Ishikawa (cell line): ENCODE results near the gene NCOA5.

Experiments
- CEBPB ChIP-seq: IDR thresholded peaks from 2 replicates; pipeline ENCODE4 v1.6.1; 2012
- CREB1 ChIP-seq: IDR thresholded peaks from 2 replicates; pipeline ENCODE4 v1.6.1; 2012; ENCODE audit warnings: low read depth
- EGR1 ChIP-seq: IDR thresholded peaks from 2 replicates; pipeline ENCODE4 v1.6.1; 2012
- EP300 ChIP-seq: IDR thresholded peaks from 2 replicates; pipeline ENCODE4 v1.6.1; 2012; ENCODE audit warnings: borderline replicate concordance
- FOXM1 ChIP-seq: IDR thresholded peaks from 2 replicates; pipeline ENCODE4 v1.6.1; 2012; ENCODE audit warnings: low read depth, borderline replicate concordance
- MAX ChIP-seq: IDR thresholded peaks from 2 replicates; pipeline ENCODE4 v1.6.1; 2012
- NFIC ChIP-seq: IDR thresholded peaks from 2 replicates; pipeline ENCODE4 v1.6.1; 2012
- RAD21 ChIP-seq: IDR thresholded peaks from 2 replicates; pipeline ENCODE4 v1.6.1; 2012; ENCODE audit warnings: low read depth
- REST ChIP-seq: IDR thresholded peaks from 2 replicates; pipeline ENCODE4 v1.6.1; 2012; ENCODE audit warnings: low read depth, mild to moderate bottlenecking
- TAF1 ChIP-seq: IDR thresholded peaks from 2 replicates; pipeline ENCODE4 v1.6.1; 2012; ENCODE audit warnings: low read depth, mild to moderate bottlenecking
- TCF12 ChIP-seq: IDR thresholded peaks from 2 replicates; pipeline ENCODE4 v1.6.1; 2012; ENCODE audit warnings: low read depth
- TEAD4 ChIP-seq: IDR thresholded peaks from 2 replicates; pipeline ENCODE4 v1.6.1; 2012
- USF1 ChIP-seq: IDR thresholded peaks from 2 replicates; pipeline ENCODE4 v1.6.1; 2012
- YY1 ChIP-seq: IDR thresholded peaks from 2 replicates; pipeline ENCODE4 v1.6.1; 2012; ENCODE audit warnings: low read depth
- ZBTB7A ChIP-seq: IDR thresholded peaks from 2 replicates; pipeline ENCODE4 v1.6.1; 2012; ENCODE audit warnings: low read depth

The NCOA5 gene

DNA sequence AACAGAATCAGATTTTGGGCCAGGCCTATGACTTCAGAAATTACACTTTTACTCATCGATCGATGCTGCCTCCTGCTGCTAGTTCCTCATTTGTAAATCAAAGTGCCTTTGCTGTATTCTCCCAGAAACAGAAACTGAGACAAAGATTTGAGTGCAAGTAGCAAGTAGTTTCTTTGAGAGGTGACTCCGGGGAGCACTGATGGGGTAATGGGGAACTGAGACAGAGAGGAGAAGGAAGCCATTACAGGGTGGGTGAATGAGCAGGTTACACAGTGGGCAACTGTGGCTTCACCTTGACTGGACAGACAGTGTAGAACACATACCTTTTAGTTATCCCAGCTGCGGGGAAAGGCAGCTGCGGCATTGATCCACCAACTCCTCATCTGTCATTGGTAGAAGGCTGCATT is 18.7 kb upstream of the NCOA5 start:
- TF ChIP-seq TAF1: no peak
- TF ChIP-seq YY1: no peak
- TF ChIP-seq CREB1: no peak
- no peak for TF ChIP-seq TEAD4
- TF ChIP-seq RAD21: no peak
- TF ChIP-seq NFIC: no peak
- no peak for TF ChIP-seq CEBPB
- TF ChIP-seq FOXM1: no peak
- no peak for TF ChIP-seq ZBTB7A

DNA sequence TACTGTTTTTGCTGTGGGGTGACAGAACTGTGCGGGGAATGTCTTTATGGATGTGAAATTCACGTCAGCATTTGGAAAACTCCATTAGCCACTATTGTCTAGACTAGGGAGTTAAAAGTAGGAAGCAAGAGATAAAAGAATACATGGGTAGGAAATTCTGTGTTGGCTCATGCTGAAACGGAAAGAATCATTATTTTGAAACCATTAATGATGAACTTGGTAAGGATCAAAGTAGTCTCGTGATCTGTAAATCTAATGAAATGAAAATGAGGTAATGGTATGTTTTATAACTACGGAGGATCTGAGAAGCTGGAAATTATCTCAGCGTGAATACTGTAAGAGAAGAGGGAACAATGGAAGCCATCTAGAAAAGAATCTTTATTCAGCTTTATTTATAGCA is 17.3 kb upstream of the NCOA5 start:
- TF ChIP-seq EP300 (no peak), TEAD4 (no peak), EGR1 (no peak), MAX (no peak), YY1 (no peak), CEBPB (no peak), ZBTB7A (no peak), TCF12 (no peak)

- TF ChIP-seq NFIC (no peak), RAD21 (no peak), CREB1 (no peak), TAF1 (no peak), FOXM1 (no peak), TEAD4 (no peak), CEBPB (no peak), YY1 (no peak), USF1 (no peak), EGR1 (no peak), TCF12 (no peak), MAX (no peak), EP300 (no peak), ZBTB7A (no peak), REST (no peak)
These were observed 14.5 kb upstream of the NCOA5 start for GRCh38 chr20:46104262-46104661.

GRCh38 chr20:46102940-46103339 is 13.2 kb upstream of the NCOA5 start:
- no peak for TF ChIP-seq YY1
- TF ChIP-seq CREB1: no peak
- no peak for TF ChIP-seq NFIC
- TF ChIP-seq EGR1: no peak
- no peak for TF ChIP-seq ZBTB7A
- no peak for TF ChIP-seq REST
- no peak for TF ChIP-seq TCF12
- TF ChIP-seq USF1: no peak
- TF ChIP-seq TEAD4: no peak
- TF ChIP-seq TAF1: no peak
- TF ChIP-seq FOXM1: no peak
- TF ChIP-seq EP300: no peak
- TF ChIP-seq MAX: no peak
- no peak for TF ChIP-seq RAD21
- no peak for TF ChIP-seq CEBPB

DNA sequence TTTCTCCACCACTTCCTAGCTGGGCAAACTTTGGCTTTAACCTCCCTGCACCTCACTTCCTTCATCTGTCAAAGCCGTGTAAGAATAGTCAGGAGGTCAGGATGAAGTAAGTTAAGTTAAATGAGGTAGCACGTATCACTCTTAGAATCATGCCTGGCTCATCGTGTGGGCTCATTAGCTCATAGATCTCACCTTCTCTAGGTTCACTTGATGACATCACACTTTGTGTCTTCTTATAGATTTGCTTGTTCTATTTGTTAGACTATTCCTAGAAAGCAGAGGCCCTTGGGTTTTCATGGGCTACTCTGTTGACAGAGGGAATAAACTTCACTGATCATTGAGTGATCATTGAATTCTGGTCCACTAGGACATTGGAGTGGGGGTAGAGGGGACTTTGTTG is 12.2 kb upstream of the NCOA5 start:
- TF ChIP-seq ZBTB7A (no peak), REST (no peak), EGR1 (no peak), EP300 (no peak), TCF12 (no peak), MAX (no peak), CREB1 (no peak), NFIC (no peak), USF1 (no peak), TAF1 (no peak), YY1 (no peak), TEAD4 (no peak), CEBPB (no peak), RAD21 (no peak), FOXM1 (no peak)
